Measurements from ENCODE around the gene COL7A1.

Gene COL7A1

GRCh38 chr3:48619541-48620524 lies 24.7 kb upstream of the COL7A1 start:
- FAIRE-seq: no peak
- DNase-seq (ENCODE audit: low spot score): no peak

GRCh38 chr3:48617559-48617958 lies 22.4 kb upstream of the COL7A1 start:
- no peak for DNase-seq (ENCODE audit: low spot score)

GRCh38 chr3:48614044-48614443 lies 18.9 kb upstream of the COL7A1 start:
- DNase-seq (ENCODE audit: low spot score): no peak
- FAIRE-seq: no peak

More at GRCh38 chr3:48617559-48617958, 22.4 kb upstream of the COL7A1 start:
- no peak for FAIRE-seq

- FAIRE-seq: no peak
- no peak for DNase-seq (ENCODE audit: low spot score)
Measured at GRCh38 chr3:48612309-48612708, 17.2 kb upstream of the COL7A1 start.

- peak; percentile 51 for FAIRE-seq
Measured at GRCh38 chr3:48609088-48610005, 14.2 kb upstream of the COL7A1 start, which contains the start of gene UQCRC1. TSS of gene UQCRC1 (minus strand) at chr3:48609646. CDS start at chr3:48609620, 26 bp downstream.

GRCh38 chr3:48607519-48607918 lies 12.4 kb upstream of the COL7A1 start:
- DNase-seq (ENCODE audit: low spot score) (no peak), FAIRE-seq (no peak)

More at GRCh38 chr3:48609088-48610005, 14.2 kb upstream of the COL7A1 start, which contains the start of gene UQCRC1:
- peak; percentile 85 for DNase-seq (ENCODE audit: low spot score)

- FAIRE-seq: no peak
- DNase-seq (ENCODE audit: low spot score): no peak
Measured at GRCh38 chr3:48601622-48601994, 6.5 kb upstream of the COL7A1 start.

- DNase-seq (ENCODE audit: low spot score) (no peak), FAIRE-seq (no peak)
Measured at GRCh38 chr3:48600711-48601621, 5.8 kb upstream of the COL7A1 start.

GRCh38 chr3:48599509-48600285 lies 4.6 kb upstream of the COL7A1 start:
- DNase-seq (ENCODE audit: low spot score) (no peak), FAIRE-seq (no peak)

GRCh38 chr3:48599077-48599501 lies 4.0 kb upstream of the COL7A1 start:
- no peak for DNase-seq (ENCODE audit: low spot score)
- FAIRE-seq: no peak

- no peak for DNase-seq (ENCODE audit: low spot score)
- FAIRE-seq: no peak
Measured at GRCh38 chr3:48598323-48599076, 3.4 kb upstream of the COL7A1 start.

GRCh38 chr3:48597408-48597800 lies 2.3 kb upstream of the COL7A1 start:
- FAIRE-seq: no peak
- DNase-seq (ENCODE audit: low spot score): no peak

- no peak for DNase-seq (ENCODE audit: low spot score)
- FAIRE-seq: no peak
Measured at GRCh38 chr3:48596676-48597407, 1.7 kb upstream of the COL7A1 start.

- no peak for FAIRE-seq
- DNase-seq (ENCODE audit: low spot score): no peak
Measured at GRCh38 chr3:48596157-48596556, 1.0 kb upstream of the COL7A1 start.

GRCh38 chr3:48595526-48596121 lies 495 bp upstream of the COL7A1 start:
- DNase-seq (ENCODE audit: low spot score) (peak; percentile 99), FAIRE-seq (peak; percentile 90)

GRCh38 chr3:48594417-48595049 lies 596 bp downstream of the COL7A1 start:
- no peak for FAIRE-seq

GRCh38 chr3:48593337-48593736 lies 1.8 kb downstream of the COL7A1 start:
- FAIRE-seq (no peak), DNase-seq (ENCODE audit: low spot score) (no peak)

More at GRCh38 chr3:48594417-48595049, 596 bp downstream of the COL7A1 start:
- peak; percentile 20 for DNase-seq (ENCODE audit: low spot score)
